ENCODE results near the gene SLC38A1. TPM values are rescaled to one million over a fixed set of nuclear protein-coding genes. Genes with fewer than 3 reads are reported as not detected.

SLC38A1 gene
- total RNA-seq, 1 experiment from 2014 or later = 107 TPM

DNA sequence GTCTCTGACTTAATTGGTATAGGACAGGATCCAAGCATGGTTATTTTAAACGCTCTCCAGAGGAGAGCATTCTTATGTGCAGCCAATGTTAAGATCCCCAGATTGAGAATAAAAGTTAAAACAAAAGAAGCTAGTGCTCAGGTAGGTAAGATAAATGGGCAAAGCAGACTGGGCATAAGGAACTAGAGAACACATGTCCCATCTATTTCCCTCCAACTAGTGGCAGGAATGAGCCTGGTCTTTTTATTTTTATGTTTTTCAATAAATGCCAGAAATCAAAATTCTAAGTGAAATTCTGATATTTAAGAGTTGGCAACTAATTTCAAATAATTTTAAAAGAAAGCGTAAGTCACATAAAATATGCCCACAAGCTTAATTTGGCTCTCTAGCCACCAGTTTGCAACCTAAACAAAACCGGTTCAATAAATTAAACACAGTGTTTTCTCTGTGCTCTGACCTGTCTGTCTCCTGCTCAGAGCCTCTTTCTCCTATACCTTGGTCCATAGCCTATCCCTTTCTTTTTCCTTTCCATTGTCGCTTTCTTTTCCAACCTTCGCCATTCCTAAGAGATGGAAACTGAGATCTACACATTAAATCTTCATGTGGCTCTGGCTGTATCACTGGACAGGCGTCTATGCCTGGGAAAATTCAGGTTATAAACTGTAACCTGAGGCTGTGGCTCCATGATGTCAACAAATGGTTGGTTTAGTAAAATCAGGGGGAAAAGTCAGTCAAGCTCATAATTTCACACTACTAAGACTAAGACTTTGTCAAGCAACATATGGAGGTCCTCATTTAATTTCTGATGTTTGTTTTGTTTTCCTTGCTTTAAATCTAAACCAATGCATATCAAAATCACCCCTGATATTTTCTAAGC, 5.5 kb downstream of the SLC38A1 start:
- Histone ChIP-seq H3K36me3 (ENCODE audit: low read depth, low read length) (no peaks in the 10 kb centered on the region; the same call in 1 of the 2 replicates), H3K4me1 (ENCODE audit: insufficient read depth, low read length) (peaks cover 73% of the 10 kb centered on the region), H3K9me2 (replicated peaks; ENCODE audit: low read length) (no peaks in the 10 kb centered on the region), H3K4me3 (ENCODE audit: low read length) (no peak overlapping the region; the same call in 1 of the 2 replicates), H3F3A (ENCODE audit: low read length, unreplicated experiment) (no peaks in the 10 kb centered on the region), H3K79me2 (ENCODE audit: low read length) (peaks cover 100% of the 10 kb centered on the region), H3K27me3 (ENCODE audit: low read length) (no peaks in the 10 kb centered on the region), H3K4me2 (ENCODE audit: low read length) (peak overlapping the region; percentile 80), H3K9ac (ENCODE audit: low read length) (no peak overlapping the region), H3K27ac (ENCODE audit: low read length) (0 out of 2 replicates have a peak overlapping the region, but pooled peaks have one; percentile 5), H2AFZ (ENCODE audit: low read length) (no peak overlapping the region), H4K20me1 (ENCODE audit: low read length) (peaks cover 83% of the 10 kb centered on the region), H3K9me3 (ENCODE audit: low read length) (no peaks in the 10 kb centered on the region)
- intact Hi-C loops (cut with micrococcal nuclease) = loop anchor here (10.0 kb wide), 1 partner anchor 751 kb away; no protein-coding TSS in a partner anchor
- no TSS peak for BruUV-seq (replicated peaks)
- no peak for DNase-seq
- no peak for ATAC-seq
- POLR2A ChIA-PET (ENCODE audit: unreplicated experiment) = no interaction called here
- TF ChIP-seq CTCF (conservative IDR thresholded peaks at IDR 0.05; ENCODE audit: low read depth, low read length) = peak; percentile 52; the same call in 1 of the 2 replicates
- TF ChIP-seq EZH2phosphoT487 (IDR thresholded peaks at IDR 0.05; ENCODE audit: borderline replicate concordance, low read length) = no peak
- TF ChIP-seq EZH2 (IDR thresholded peaks at IDR 0.05; ENCODE audit: low read length, unreplicated experiment) = no peak
- CTCF ChIA-PET = no interaction called here

GRCh38 chr12:46261646-46262045, 7.2 kb downstream of the SLC38A1 start:
- H3K27me3 ChIP-seq (ENCODE audit: low read length) = no peaks in the 10 kb centered on the region
- peaks cover 2% of the 10 kb centered on the region for H3K36me3 ChIP-seq (ENCODE audit: low read depth, low read length)
- peak overlapping the region; percentile 80 for H3K4me2 ChIP-seq (ENCODE audit: low read length)
- ChIA-PET CTCF (no interaction called here), POLR2A (ENCODE audit: unreplicated experiment) (no interaction called here)
- H3K9me3 ChIP-seq (ENCODE audit: low read length) = no peaks in the 10 kb centered on the region
- peaks cover 90% of the 10 kb centered on the region for H4K20me1 ChIP-seq (ENCODE audit: low read length)
- no TSS peak for BruUV-seq (replicated peaks)
- H3K4me3 ChIP-seq (ENCODE audit: low read length) = peak overlapping the region; percentile 52
- no peaks in the 10 kb centered on the region for H3F3A ChIP-seq (ENCODE audit: low read length, unreplicated experiment)
- ATAC-seq (peak; percentile 3; the same call in 1 of the 2 replicates), DNase-seq (peak; percentile 43)
- TF ChIP-seq CTCF (conservative IDR thresholded peaks at IDR 0.05; ENCODE audit: low read depth, low read length) (no peak), EZH2phosphoT487 (IDR thresholded peaks at IDR 0.05; ENCODE audit: borderline replicate concordance, low read length) (no peak), EZH2 (IDR thresholded peaks at IDR 0.05; ENCODE audit: low read length, unreplicated experiment) (no peak)
- peak overlapping the region; percentile 78 for H3K27ac ChIP-seq (ENCODE audit: low read length)
- no peak overlapping the region for H2AFZ ChIP-seq (ENCODE audit: low read length)
- H3K79me2 ChIP-seq (ENCODE audit: low read length) = peaks cover 100% of the 10 kb centered on the region
- H3K4me1 ChIP-seq (ENCODE audit: insufficient read depth, low read length) = peaks cover 73% of the 10 kb centered on the region
- H3K9ac ChIP-seq (ENCODE audit: low read length) = no peak overlapping the region
- intact Hi-C loops (cut with micrococcal nuclease) = loop anchor here (10.0 kb wide), 1 partner anchor 753 kb away; no protein-coding TSS in a partner anchor
- H3K9me2 ChIP-seq (replicated peaks; ENCODE audit: low read length) = no peaks in the 10 kb centered on the region
